K562 (cell line): Measurements from ENCODE around the gene SF3A2. TPM values are rescaled to one million over a fixed set of nuclear protein-coding genes. Genes with fewer than 3 reads are reported as not detected.
A peak's percentile ranks its signal among the peaks of the same experiment; 100 is the strongest.

Experiments used
- ATF6 ChIP-seq: sonication (generic); formaldehyde crosslinking; IDR thresholded peaks from 2 replicates; pipeline ENCODE4 v1.4.0; 2020; ENCODE audit warnings: mild to moderate bottlenecking, missing genetic modification reagents
- FOXP4 ChIP-seq: sonication (generic); formaldehyde crosslinking; IDR thresholded peaks from 2 replicates; pipeline ENCODE4 v1.8.0; 2022; ENCODE audit warnings: mild to moderate bottlenecking, missing genetic modification reagents, borderline replicate concordance
- HNRNPK ChIP-seq: fragments of 200-400 bp; formaldehyde crosslinking; IDR thresholded peaks from one replicate; pipeline ENCODE4 v1.6.1; 2018; ENCODE audit warnings: mild to moderate bottlenecking, low read depth, low read length; ENCODE audit not compliant: poor library complexity, severe bottlenecking
- PATZ1 ChIP-seq: fragments of 250-450 bp; sonication (Bioruptor Pico); IDR thresholded peaks from 2 replicates; pipeline ENCODE4 v1.5.0; 2020; ENCODE audit warnings: mild to moderate bottlenecking, borderline replicate concordance
- POLR2H ChIP-seq: IDR thresholded peaks from 2 replicates; pipeline ENCODE4 v1.6.1; 2016; ENCODE audit warnings: missing genetic modification characterization, low read depth, mild to moderate bottlenecking, control low read depth, missing compliant biosample characterization, moderate library complexity
- PRDM10 ChIP-seq: fragments of 450-650 bp; IDR thresholded peaks from 2 replicates; pipeline ENCODE4 v1.6.1; 2018; ENCODE audit not compliant: partially characterized antibody
- RBBP5 ChIP-seq: fragments of 200-600 bp; sonication (generic); IDR thresholded peaks from 2 replicates; pipeline ENCODE4 v1.6.1; 2012; ENCODE audit warnings: borderline replicate concordance, mild to moderate bottlenecking, low read length, control low read depth, inconsistent platforms; ENCODE audit not compliant: insufficient read depth, poor library complexity, severe bottlenecking
- SRSF1 ChIP-seq: fragments of 200-400 bp; formaldehyde crosslinking; IDR thresholded peaks from 2 replicates; pipeline ENCODE4 v1.6.1; 2017; ENCODE audit warnings: mild to moderate bottlenecking, low read depth, low read length, moderate library complexity
- SRSF7 ChIP-seq: fragments of 200-400 bp; formaldehyde crosslinking; optimal IDR thresholded peaks from 2 replicates; pipeline ENCODE3; 2017; ENCODE audit warnings: mild to moderate bottlenecking, low read depth, low read length
- ZNF134 ChIP-seq: fragments of 250-450 bp; sonication (Bioruptor Pico); conservative IDR thresholded peaks from 2 replicates; pipeline ENCODE4 v1.4.0; 2020
- polyA plus RNA-seq, 8 experiments: library from polyadenylated mRNA; depleted of rRNA in 4 of 8; stranded (reverse) in 5 of 8; unstranded in 3 of 8; fragments of >200 nt; fragmentation: Nextera tagmentation in 2 of 8; fragmentation: Illumina TruSeq in 1 of 8; extraction: Ambion mirVana in 2 of 8; extraction: Trizol in 1 of 8; gene quantifications; 2 replicates each; pipeline versions ENCODE4 v1.2.1 to v1.2.3, GENCODE V29; 2011 to 2014; ENCODE audit warnings: inconsistent platforms in 1 of 8, missing spikeins in 1 of 8
- total RNA-seq, 7 experiments: library from RNA; depleted of rRNA in 6 of 7; stranded (reverse); fragments of >200 nt in 6 of 7; fragmentation: Illumina TruSeq in 2 of 7; extraction: Trizol in 2 of 7; gene quantifications; 2 replicates each; pipeline versions ENCODE4 v1.2.1 to v1.2.3, GENCODE V29; 2011 to 2021; ENCODE audit warnings: low replicate concordance in 1 of 7
- TF ChIP-seq, protein P1 (sequence below): fragments of 250-450 bp; sonication (Bioruptor Pico); IDR thresholded peaks from 2 replicates; pipeline ENCODE4 v1.8.0; 2021; ENCODE audit warnings: moderate library complexity, mild to moderate bottlenecking, inconsistent platforms

Gene SF3A2
- total and polyA plus RNA-seq, 9 of the 15 experiments (the other 6 are each of a cell fraction or from before 2014, with no cell fraction given) = 0.17 to 194 (median 22.8) TPM

GRCh38 chr19:2239771-2240770 lies 3.4 kb downstream of the SF3A2 start (continued):
- TF ChIP-seq, protein P1, sequence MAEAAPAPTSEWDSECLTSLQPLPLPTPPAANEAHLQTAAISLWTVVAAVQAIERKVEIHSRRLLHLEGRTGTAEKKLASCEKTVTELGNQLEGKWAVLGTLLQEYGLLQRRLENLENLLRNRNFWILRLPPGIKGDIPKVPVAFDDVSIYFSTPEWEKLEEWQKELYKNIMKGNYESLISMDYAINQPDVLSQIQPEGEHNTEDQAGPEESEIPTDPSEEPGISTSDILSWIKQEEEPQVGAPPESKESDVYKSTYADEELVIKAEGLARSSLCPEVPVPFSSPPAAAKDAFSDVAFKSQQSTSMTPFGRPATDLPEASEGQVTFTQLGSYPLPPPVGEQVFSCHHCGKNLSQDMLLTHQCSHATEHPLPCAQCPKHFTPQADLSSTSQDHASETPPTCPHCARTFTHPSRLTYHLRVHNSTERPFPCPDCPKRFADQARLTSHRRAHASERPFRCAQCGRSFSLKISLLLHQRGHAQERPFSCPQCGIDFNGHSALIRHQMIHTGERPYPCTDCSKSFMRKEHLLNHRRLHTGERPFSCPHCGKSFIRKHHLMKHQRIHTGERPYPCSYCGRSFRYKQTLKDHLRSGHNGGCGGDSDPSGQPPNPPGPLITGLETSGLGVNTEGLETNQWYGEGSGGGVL (CRISPR knock-in tag) = no peak
- TF ChIP-seq POLR2H (0 out of 2 replicates have a peak, but pooled peaks have one; percentile 5), ZNF134 (no peak), SRSF1 (no peak), SRSF7 (no peak), PATZ1 (CRISPR knock-in tag) (no peak), HNRNPK (no peak), RBBP5 (peak; percentile 34), ATF6 (CRISPR knock-in tag) (no peak), FOXP4 (CRISPR knock-in tag) (no peak), PRDM10 (peak; percentile 23)
